Measurements from ENCODE around the gene SLC6A18. TPM values are rescaled to one million over a fixed set of nuclear protein-coding genes. Genes with fewer than 3 reads are reported as not detected.

Gene SLC6A18
- total and polyA plus RNA-seq, 10 of the 15 experiments (the other 5 are each of a cell fraction or from before 2014, with no cell fraction given) = not detected

DNA sequence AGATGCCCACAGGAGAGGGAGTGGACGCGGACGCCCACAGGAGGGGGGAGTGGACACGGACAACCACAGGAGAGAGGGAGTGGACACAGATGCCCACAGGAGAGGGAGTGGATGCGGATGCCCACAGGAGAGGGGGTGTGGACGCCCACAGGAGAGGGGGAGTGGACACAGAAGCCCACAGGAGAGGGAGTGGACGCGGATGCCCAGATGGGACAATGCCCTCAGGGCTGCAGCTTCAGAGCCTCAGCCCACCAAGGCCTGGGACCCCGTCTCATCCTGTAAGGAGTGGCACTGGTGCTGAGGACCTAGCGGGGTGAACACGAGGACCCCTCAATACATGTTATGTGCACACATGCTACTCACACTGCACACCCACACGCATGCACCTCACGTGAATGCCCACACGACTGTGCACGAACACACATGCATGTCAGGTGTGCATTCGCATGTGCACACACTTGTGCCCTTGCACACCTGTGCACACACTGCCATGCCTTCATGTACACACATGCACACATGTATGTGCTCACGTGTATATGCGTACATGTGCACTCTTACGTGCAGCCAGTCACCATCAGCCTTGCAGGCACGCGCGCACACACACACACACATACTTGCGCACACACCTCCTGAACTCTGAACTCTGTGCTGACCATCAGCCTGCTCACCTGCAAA lies 34.8 kb downstream of the SLC6A18 start:
- Histone ChIP-seq H3K9me3 (replicated peaks; ENCODE audit: control insufficient read depth, insufficient read depth, low read length) (no peaks in the 10 kb centered on the region), H3K27me3 (replicated peaks in 1 of 2; ENCODE audit: control insufficient read depth in 2 of 2, insufficient read depth in 2 of 2, low read length in 1 of 2) (no peaks in the 10 kb centered on the region), H4K20me1 (ENCODE audit: control insufficient read depth, insufficient read depth) (no peaks in the 10 kb centered on the region), H3K4me2 (ENCODE audit: control insufficient read depth, insufficient read depth) (no peak overlapping the region), H3K27ac (ENCODE audit: control insufficient read depth, insufficient read depth) (no peak overlapping the region), H3K79me2 (ENCODE audit: control insufficient read depth, insufficient read depth, low read length) (no peaks in the 10 kb centered on the region), H3K4me3 (no peak overlapping the region), H3K4me1 (ENCODE audit: control insufficient read depth, insufficient read depth, low read length) (no peaks in the 10 kb centered on the region), H3K36me3 (ENCODE audit: control insufficient read depth in 2 of 2, insufficient read depth in 2 of 2, low read length in 1 of 2) (peaks cover 0 to 3% of the 10 kb centered on the region in 2 experiments; a peak in 2 of 4 replicates), H2AFZ (ENCODE audit: control insufficient read depth, low read depth, low read length) (no peak overlapping the region), H3K9ac (ENCODE audit: control insufficient read depth, insufficient read depth, low read length) (no peak overlapping the region)
- ATAC-seq (no peak), FAIRE-seq (no peak), DNase-seq (ENCODE audit: low read depth, low spot score) (no peak)
- 60% methylated on average over 20 of the region's 23 CpGs for WGBS (ENCODE audit: insufficient coverage, insufficient replicate concordance, low lambda C conversion rate, missing lambda C conversion rate)
- ChIA-PET SMC1A (ENCODE audit: uncharacterized antibody, unreplicated experiment) (no interaction called here), CTCF (no interaction called here), POLR2A (no interaction called here), RAD21 (ENCODE audit: unreplicated experiment) (no interaction called here)
- no TSS peak for BruUV-seq (replicated peaks)
- intact Hi-C loops (cut with micrococcal nuclease; ENCODE audit: unreplicated experiment) (loop anchor here (5.0 kb wide), 1 partner anchor 52 kb away; no protein-coding TSS in a partner anchor), in situ Hi-C loops (cut with MboI) (no loop called here)
- TF ChIP-seq BRCA1 (IDR thresholded peaks at IDR 0.05; ENCODE audit: low read depth, low read length) = no peak
- TF ChIP-seq, protein P1, sequence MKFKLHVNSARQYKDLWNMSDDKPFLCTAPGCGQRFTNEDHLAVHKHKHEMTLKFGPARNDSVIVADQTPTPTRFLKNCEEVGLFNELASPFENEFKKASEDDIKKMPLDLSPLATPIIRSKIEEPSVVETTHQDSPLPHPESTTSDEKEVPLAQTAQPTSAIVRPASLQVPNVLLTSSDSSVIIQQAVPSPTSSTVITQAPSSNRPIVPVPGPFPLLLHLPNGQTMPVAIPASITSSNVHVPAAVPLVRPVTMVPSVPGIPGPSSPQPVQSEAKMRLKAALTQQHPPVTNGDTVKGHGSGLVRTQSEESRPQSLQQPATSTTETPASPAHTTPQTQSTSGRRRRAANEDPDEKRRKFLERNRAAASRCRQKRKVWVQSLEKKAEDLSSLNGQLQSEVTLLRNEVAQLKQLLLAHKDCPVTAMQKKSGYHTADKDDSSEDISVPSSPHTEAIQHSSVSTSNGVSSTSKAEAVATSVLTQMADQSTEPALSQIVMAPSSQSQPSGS (IDR thresholded peaks at IDR 0.05; ENCODE audit: low read length) = no peak
- TF ChIP-seq, protein P2, sequence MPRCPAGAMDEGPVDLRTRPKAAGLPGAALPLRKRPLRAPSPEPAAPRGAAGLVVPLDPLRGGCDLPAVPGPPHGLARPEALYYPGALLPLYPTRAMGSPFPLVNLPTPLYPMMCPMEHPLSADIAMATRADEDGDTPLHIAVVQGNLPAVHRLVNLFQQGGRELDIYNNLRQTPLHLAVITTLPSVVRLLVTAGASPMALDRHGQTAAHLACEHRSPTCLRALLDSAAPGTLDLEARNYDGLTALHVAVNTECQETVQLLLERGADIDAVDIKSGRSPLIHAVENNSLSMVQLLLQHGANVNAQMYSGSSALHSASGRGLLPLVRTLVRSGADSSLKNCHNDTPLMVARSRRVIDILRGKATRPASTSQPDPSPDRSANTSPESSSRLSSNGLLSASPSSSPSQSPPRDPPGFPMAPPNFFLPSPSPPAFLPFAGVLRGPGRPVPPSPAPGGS (IDR thresholded peaks at IDR 0.05; ENCODE audit: borderline replicate concordance, insufficient read depth, low read depth, low read length, poor library complexity, severe bottlenecking) = no peak
- no peak for TF ChIP-seq BACH1 (IDR thresholded peaks at IDR 0.05; ENCODE audit: borderline replicate concordance)
- TF ChIP-seq, protein P3, sequence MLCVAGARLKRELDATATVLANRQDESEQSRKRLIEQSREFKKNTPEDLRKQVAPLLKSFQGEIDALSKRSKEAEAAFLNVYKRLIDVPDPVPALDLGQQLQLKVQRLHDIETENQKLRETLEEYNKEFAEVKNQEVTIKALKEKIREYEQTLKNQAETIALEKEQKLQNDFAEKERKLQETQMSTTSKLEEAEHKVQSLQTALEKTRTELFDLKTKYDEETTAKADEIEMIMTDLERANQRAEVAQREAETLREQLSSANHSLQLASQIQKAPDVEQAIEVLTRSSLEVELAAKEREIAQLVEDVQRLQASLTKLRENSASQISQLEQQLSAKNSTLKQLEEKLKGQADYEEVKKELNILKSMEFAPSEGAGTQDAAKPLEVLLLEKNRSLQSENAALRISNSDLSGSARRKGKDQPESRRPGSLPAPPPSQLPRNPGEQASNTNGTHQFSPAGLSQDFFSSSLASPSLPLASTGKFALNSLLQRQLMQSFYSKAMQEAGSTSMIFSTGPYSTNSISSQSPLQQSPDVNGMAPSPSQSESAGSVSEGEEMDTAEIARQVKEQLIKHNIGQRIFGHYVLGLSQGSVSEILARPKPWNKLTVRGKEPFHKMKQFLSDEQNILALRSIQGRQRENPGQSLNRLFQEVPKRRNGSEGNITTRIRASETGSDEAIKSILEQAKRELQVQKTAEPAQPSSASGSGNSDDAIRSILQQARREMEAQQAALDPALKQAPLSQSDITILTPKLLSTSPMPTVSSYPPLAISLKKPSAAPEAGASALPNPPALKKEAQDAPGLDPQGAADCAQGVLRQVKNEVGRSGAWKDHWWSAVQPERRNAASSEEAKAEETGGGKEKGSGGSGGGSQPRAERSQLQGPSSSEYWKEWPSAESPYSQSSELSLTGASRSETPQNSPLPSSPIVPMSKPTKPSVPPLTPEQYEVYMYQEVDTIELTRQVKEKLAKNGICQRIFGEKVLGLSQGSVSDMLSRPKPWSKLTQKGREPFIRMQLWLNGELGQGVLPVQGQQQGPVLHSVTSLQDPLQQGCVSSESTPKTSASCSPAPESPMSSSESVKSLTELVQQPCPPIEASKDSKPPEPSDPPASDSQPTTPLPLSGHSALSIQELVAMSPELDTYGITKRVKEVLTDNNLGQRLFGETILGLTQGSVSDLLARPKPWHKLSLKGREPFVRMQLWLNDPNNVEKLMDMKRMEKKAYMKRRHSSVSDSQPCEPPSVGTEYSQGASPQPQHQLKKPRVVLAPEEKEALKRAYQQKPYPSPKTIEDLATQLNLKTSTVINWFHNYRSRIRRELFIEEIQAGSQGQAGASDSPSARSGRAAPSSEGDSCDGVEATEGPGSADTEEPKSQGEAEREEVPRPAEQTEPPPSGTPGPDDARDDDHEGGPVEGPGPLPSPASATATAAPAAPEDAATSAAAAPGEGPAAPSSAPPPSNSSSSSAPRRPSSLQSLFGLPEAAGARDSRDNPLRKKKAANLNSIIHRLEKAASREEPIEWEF (IDR thresholded peaks at IDR 0.05; ENCODE audit: insufficient replicate concordance, low read depth, low read length) = no peak
- TF ChIP-seq, protein P4, sequence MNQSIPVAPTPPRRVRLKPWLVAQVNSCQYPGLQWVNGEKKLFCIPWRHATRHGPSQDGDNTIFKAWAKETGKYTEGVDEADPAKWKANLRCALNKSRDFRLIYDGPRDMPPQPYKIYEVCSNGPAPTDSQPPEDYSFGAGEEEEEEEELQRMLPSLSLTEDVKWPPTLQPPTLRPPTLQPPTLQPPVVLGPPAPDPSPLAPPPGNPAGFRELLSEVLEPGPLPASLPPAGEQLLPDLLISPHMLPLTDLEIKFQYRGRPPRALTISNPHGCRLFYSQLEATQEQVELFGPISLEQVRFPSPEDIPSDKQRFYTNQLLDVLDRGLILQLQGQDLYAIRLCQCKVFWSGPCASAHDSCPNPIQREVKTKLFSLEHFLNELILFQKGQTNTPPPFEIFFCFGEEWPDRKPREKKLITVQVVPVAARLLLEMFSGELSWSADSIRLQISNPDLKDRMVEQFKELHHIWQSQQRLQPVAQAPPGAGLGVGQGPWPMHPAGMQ (IDR thresholded peaks at IDR 0.05; ENCODE audit: borderline replicate concordance) = no peak
- TF ChIP-seq SREBF2 (IDR thresholded peaks at IDR 0.05; ENCODE audit: low read length) = no peak
- no peak for TF ChIP-seq WRNIP1 (IDR thresholded peaks at IDR 0.05; ENCODE audit: borderline replicate concordance, low read depth, low read length)
- TF ChIP-seq CBX3 (IDR thresholded peaks at IDR 0.05; ENCODE audit: borderline replicate concordance, low read depth) = no peak
- TF ChIP-seq PAX5 (IDR thresholded peaks at IDR 0.05; ENCODE audit: borderline replicate concordance, low read depth, low read length) = no peak
- no peak for TF ChIP-seq GABPA (IDR thresholded peaks at IDR 0.05; ENCODE audit: low read depth)
- TF ChIP-seq NR2C1 (IDR thresholded peaks at IDR 0.05) = no peak
- TF ChIP-seq TCF3 (IDR thresholded peaks at IDR 0.05; ENCODE audit: borderline replicate concordance, insufficient read depth, low read depth, low read length) = no peak
- no peak for TF ChIP-seq NR2C2 (IDR thresholded peaks at IDR 0.05; ENCODE audit: borderline replicate concordance, control insufficient read depth, insufficient read length, low read depth)
